Measurements from ENCODE around the gene OOEP.
A peak's percentile ranks its signal among the peaks of the same experiment; 100 is the strongest.
"Not testable (repeated sequence)": the region's sequence is repeated elsewhere in the genome, so short reads cannot be mapped to it uniquely, and the experiment has no call there.

Gene OOEP

DNA sequence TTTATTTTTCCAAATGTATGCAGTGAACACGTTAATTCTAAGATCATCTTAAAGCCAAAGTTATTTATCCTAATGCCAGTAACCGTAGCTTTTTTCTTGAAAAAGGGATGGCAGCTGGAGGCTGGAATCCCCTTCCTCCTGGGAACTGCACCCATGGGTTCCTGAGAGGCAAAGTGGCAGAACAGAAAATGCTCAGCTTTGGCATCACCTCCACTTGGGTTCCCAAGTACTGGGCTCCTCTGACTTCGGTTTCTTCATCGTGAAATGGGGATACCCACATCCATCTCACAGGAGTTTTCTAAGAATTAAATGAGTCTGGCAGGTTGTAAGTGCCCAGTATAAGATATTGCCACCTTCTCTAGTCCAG is 18.7 kb upstream of the OOEP start:
- Histone ChIP-seq H3K36me3 (no peaks in the 10 kb centered on the region), H3K4me1 (no peaks in the 10 kb centered on the region), H3K4me3 (ENCODE audit: low read depth, low read length) (peak overlapping the region; percentile 65), H3K9me3 (no peaks in the 10 kb centered on the region), H3K27me3 (no peaks in the 10 kb centered on the region)
- TF ChIP-seq, protein P1, sequence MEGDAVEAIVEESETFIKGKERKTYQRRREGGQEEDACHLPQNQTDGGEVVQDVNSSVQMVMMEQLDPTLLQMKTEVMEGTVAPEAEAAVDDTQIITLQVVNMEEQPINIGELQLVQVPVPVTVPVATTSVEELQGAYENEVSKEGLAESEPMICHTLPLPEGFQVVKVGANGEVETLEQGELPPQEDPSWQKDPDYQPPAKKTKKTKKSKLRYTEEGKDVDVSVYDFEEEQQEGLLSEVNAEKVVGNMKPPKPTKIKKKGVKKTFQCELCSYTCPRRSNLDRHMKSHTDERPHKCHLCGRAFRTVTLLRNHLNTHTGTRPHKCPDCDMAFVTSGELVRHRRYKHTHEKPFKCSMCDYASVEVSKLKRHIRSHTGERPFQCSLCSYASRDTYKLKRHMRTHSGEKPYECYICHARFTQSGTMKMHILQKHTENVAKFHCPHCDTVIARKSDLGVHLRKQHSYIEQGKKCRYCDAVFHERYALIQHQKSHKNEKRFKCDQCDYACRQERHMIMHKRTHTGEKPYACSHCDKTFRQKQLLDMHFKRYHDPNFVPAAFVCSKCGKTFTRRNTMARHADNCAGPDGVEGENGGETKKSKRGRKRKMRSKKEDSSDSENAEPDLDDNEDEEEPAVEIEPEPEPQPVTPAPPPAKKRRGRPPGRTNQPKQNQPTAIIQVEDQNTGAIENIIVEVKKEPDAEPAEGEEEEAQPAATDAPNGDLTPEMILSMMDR (IDR thresholded peaks at IDR 0.05; ENCODE audit: low read depth, low read length) = no peak
- DNase-seq = no peak

DNA sequence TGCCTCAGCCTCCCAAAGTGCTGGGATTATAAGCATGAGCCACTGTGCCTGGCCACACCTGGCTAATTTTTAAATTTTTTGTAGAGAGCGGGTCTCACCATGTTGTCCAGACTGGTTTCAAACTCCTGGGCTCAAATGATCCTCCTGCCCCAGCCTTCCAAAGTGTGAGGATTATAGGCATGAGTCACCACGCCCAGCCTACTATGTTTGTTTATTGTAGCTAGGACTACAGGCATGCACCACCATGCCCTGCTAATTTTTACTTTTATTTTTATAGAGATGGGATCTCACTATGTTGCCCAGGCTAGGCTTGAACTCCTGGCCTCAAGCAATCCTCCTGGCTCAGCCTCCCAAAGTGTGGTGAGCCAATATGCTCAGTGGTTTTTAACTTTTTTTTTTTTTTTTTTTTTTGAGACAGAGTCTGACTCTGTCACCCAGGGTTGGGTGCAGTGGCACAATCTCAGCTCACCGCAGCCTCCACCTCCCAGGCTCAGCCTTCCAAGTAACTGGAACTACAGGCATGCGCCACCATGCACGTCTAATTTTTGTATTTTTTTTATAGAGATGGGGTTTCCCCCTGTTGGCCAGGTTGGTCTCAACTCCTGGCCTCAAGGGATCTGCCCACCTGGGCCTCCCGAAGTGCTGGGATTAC is 12.9 kb upstream of the OOEP start:
- Histone ChIP-seq H3K27me3 (no peaks in the 10 kb centered on the region), H3K9me3 (no peaks in the 10 kb centered on the region), H3K36me3 (no peaks in the 10 kb centered on the region), H3K4me3 (ENCODE audit: low read depth, low read length) (no peak overlapping the region), H3K4me1 (no peaks in the 10 kb centered on the region)
- no peak for DNase-seq
- TF ChIP-seq, protein P1 (IDR thresholded peaks at IDR 0.05; ENCODE audit: low read depth, low read length) = no peak

DNA sequence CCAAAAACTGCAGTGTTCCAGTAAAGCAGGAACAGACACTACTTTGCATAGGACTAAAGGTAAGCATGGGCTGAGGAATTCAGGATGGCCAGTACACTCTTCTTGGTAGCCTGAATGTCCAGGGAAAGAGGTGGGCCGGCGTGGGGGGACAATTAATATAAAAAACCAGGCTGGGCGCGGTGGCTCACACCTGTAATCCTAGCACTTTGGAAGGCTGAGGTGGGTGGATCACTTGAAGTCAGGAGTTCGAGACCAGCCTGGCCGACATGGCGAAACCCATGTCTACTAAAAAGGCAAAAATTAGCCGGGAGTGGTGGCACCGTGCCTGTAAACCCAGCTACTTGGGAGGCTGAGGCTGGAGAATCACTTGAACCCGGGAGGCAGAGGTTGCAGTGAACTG is 11.8 kb upstream of the OOEP start:
- H3K4me3 ChIP-seq (ENCODE audit: low read depth, low read length); H3K9me3 ChIP-seq; DNase-seq; H3K4me1 ChIP-seq; H3K36me3 ChIP-seq; H3K27me3 ChIP-seq: not testable (repeated sequence)

DNA sequence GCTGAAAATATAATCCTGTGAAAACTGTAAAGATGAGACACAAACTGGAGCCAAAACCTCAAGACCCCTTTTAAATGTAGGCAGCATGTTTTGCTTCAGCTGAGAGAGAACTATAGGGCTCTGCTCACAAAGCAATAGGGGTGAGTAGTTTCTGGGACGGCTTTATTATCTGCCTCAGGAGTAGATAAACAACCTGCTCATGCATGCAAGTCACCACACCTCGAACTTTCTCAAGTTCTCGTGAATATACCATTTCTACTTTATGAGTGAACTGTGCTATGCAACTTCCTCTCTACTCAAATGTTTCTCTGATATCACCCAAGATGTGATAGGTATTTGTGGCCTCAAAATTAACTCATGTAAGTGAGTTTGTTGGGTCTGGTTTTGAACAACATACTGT is 7.5 kb upstream of the OOEP start:
- H3K36me3 ChIP-seq = no peaks in the 10 kb centered on the region
- TF ChIP-seq, protein P1 (IDR thresholded peaks at IDR 0.05; ENCODE audit: low read depth, low read length) = no peak
- no peaks in the 10 kb centered on the region for H3K9me3 ChIP-seq
- H3K4me3 ChIP-seq (ENCODE audit: low read depth, low read length) = no peak overlapping the region
- H3K4me1 ChIP-seq = no peaks in the 10 kb centered on the region
- H3K27me3 ChIP-seq = no peaks in the 10 kb centered on the region
- DNase-seq = no peak

DNA sequence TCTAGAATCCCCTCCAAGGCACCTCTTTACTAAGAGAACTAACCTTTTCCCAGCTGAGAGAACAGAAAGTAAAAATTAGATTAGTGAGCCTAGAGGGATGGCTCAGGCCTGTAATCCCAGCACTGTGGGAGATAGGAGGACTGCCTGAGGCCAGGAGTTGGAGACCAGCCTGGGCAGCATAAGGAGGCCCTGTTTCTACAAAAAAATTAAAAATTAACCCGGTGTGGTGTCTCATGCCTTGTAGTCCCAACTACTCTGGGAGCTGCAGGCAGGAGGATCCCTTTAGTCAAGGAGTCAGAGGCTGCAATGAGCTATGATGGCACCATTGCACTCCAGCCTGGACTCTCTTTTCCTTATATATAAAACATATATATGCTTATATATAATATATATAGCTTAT is 5.5 kb upstream of the OOEP start:
- no peak for DNase-seq
- H3K9me3 ChIP-seq = no peaks in the 10 kb centered on the region
- H3K4me1 ChIP-seq = no peaks in the 10 kb centered on the region
- H3K36me3 ChIP-seq = no peaks in the 10 kb centered on the region
- no peak overlapping the region for H3K4me3 ChIP-seq (ENCODE audit: low read depth, low read length)
- H3K27me3 ChIP-seq = no peaks in the 10 kb centered on the region
- TF ChIP-seq, protein P1 (IDR thresholded peaks at IDR 0.05; ENCODE audit: low read depth, low read length) = no peak

DNA sequence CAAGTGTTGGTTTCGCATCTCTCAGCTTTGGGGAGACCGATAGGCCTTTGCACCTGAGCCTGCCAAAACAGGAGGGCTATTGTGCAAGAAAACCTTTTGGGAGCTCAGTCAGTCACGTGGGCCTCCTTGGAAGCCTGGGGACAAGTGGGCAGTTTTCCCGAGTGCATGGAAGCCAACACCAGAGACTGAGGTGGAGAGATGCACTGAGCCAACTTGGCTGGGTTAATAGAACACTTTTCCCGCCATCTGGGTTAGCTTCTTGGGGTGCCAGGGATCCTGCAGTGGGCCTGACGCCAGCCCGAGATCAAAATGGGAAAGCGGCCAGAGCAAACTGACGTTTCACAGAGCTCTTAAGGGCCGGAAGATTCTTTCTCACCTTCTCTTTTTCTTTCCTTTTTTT is 2.8 kb upstream of the OOEP start:
- no peak for DNase-seq
- H3K36me3 ChIP-seq = no peaks in the 10 kb centered on the region
- no peaks in the 10 kb centered on the region for H3K4me1 ChIP-seq
- TF ChIP-seq, protein P1 (IDR thresholded peaks at IDR 0.05; ENCODE audit: low read depth, low read length) = no peak
- H3K4me3 ChIP-seq (ENCODE audit: low read depth, low read length) = no peak overlapping the region
- H3K27me3 ChIP-seq = no peaks in the 10 kb centered on the region
- no peaks in the 10 kb centered on the region for H3K9me3 ChIP-seq

DNA sequence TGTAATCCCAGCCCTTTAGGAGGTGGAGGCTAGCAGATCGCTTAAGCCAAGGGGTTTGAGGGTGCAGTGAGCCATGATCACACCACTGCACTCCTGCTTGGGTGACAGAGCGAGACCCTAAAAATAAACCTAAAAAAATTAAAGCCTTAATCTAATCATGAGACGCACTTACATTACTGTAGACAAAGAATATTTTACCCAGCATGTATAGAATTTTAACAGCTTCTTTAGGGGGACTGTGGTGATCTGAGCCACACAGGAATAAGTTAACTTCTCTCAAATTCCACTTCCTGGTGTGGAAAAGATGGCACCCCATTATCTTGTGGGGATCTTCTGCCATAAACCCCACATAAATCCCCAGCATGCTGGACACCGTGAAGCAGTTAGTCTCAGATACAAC is 2.3 kb upstream of the OOEP start:
- Histone ChIP-seq H3K36me3 (no peaks in the 10 kb centered on the region), H3K4me1 (no peaks in the 10 kb centered on the region), H3K27me3 (no peaks in the 10 kb centered on the region), H3K4me3 (ENCODE audit: low read depth, low read length) (no peak overlapping the region), H3K9me3 (no peaks in the 10 kb centered on the region)
- no peak for DNase-seq
- TF ChIP-seq, protein P1 (IDR thresholded peaks at IDR 0.05; ENCODE audit: low read depth, low read length) = no peak

Measured in BE2C (cell line).